PC-9 (cell line): ENCODE results near the gene ZSWIM5. TPM values are rescaled to one million over a fixed set of nuclear protein-coding genes. Genes with fewer than 3 reads are reported as not detected.

Experiments used
- BruUV-seq: library from RNA; stranded (reverse); fragments of 400-500 nt; replicated peaks from 2 replicates; lab custom pipeline; 2021; lab: Mats Ljungman, UMichigan
- CTCF ChIA-PET: fragments of 300-600 bp; sonication (Branson Sonifier 250); formaldehyde crosslinking; loops from one replicate; lab custom pipeline; 2022; ENCODE audit warnings: antibody characterized with exemption; lab: Charles Lee
- POLR2A ChIA-PET: fragments of 300-600 bp; sonication (Branson Sonifier 250); formaldehyde crosslinking; loops from one replicate; lab custom pipeline; 2022; ENCODE audit warnings: antibody characterized with exemption; ENCODE audit not compliant: unreplicated experiment; lab: Charles Lee
- DNase-seq, 2 experiments: peaks; one replicate each; pipeline versions ENCODE4 v3.0.0 to v3.0.0-alpha.2; 2015 to 2022; ENCODE audit warnings: mixed read lengths in 1 of 2
- H2AFZ ChIP-seq: fragments of 200-600 bp; sonication (generic); 2 replicates; pipeline ENCODE4 v1.8.1; 2017; ENCODE audit warnings: antibody characterized with exemption
- H3F3A ChIP-seq: fragments of 200-600 bp; sonication (generic); 2 replicates; pipeline ENCODE4 v1.8.1; 2017; ENCODE audit warnings: antibody characterized with exemption, mild to moderate bottlenecking, low read depth; ENCODE audit not compliant: insufficient read depth
- H3K27ac ChIP-seq: fragments of 200-600 bp; sonication (generic); 2 replicates; pipeline ENCODE4 v1.6.1; 2016; ENCODE audit warnings: mixed run types
- H3K27me3 ChIP-seq: fragments of 200-600 bp; sonication (generic); 2 replicates; pipeline ENCODE4 v1.6.1; 2016; ENCODE audit warnings: low read depth, mixed run types; ENCODE audit not compliant: insufficient read depth
- H3K36me3 ChIP-seq: fragments of 200-600 bp; sonication (generic); 2 replicates; pipeline ENCODE4 v1.6.1; 2016; ENCODE audit warnings: low read depth, mixed run types
- H3K4me1 ChIP-seq: fragments of 200-600 bp; sonication (generic); replicated peaks from 2 replicates; pipeline ENCODE4 v1.6.1; 2016; ENCODE audit warnings: mixed run types; ENCODE audit not compliant: insufficient read depth
- H3K4me2 ChIP-seq: fragments of 200-600 bp; sonication (generic); 2 replicates; pipeline ENCODE4 v1.6.1; 2017; ENCODE audit warnings: mixed run types
- H3K4me3 ChIP-seq: fragments of 200-600 bp; sonication (generic); 2 replicates; pipeline ENCODE4 v1.6.1; 2016; ENCODE audit warnings: mixed run types
- H3K79me2 ChIP-seq: fragments of 200-600 bp; sonication (generic); 2 replicates; pipeline ENCODE4 v1.6.1; 2017; ENCODE audit warnings: low read depth, mixed run types
- H3K9me2 ChIP-seq: fragments of 200-600 bp; sonication (generic); 2 replicates; pipeline ENCODE4 v1.8.1; 2017; ENCODE audit warnings: mild to moderate bottlenecking; ENCODE audit not compliant: insufficient read depth
- H3K9me3 ChIP-seq: fragments of 200-600 bp; sonication (generic); 2 replicates; pipeline ENCODE4 v1.8.1; 2016; ENCODE audit warnings: low read depth; ENCODE audit not compliant: insufficient read depth
- H4K20me1 ChIP-seq: fragments of 200-600 bp; sonication (generic); 2 replicates; pipeline ENCODE4 v1.8.1; 2017; ENCODE audit not compliant: insufficient read depth
- EZH2 ChIP-seq: fragments of 200-600 bp; sonication (generic); IDR thresholded peaks from 2 replicates; pipeline ENCODE4 v1.8.0; 2017; ENCODE audit warnings: antibody characterized with exemption, low read depth
- intact Hi-C: fragments of 100-400 bp; cut with micrococcal nuclease; formaldehyde crosslinking; loops from one replicate; pipeline ENCODE4 v1.10.0; 2022; ENCODE audit not compliant: unreplicated experiment
- total RNA-seq: library from RNA; stranded (reverse); gene quantifications from 2 replicates; pipeline ENCODE4 v1.2.3, GENCODE V29; 2021
- TF ChIP-seq, protein P1 (sequence below): fragments of 200-600 bp; sonication (generic); conservative IDR thresholded peaks from 2 replicates; pipeline ENCODE4 v1.6.1; 2017; ENCODE audit warnings: mixed run types, antibody characterized with exemption, mild to moderate bottlenecking, moderate library complexity

Gene ZSWIM5
- total RNA-seq, 1 experiment from 2014 or later = 0.50 TPM

DNA sequence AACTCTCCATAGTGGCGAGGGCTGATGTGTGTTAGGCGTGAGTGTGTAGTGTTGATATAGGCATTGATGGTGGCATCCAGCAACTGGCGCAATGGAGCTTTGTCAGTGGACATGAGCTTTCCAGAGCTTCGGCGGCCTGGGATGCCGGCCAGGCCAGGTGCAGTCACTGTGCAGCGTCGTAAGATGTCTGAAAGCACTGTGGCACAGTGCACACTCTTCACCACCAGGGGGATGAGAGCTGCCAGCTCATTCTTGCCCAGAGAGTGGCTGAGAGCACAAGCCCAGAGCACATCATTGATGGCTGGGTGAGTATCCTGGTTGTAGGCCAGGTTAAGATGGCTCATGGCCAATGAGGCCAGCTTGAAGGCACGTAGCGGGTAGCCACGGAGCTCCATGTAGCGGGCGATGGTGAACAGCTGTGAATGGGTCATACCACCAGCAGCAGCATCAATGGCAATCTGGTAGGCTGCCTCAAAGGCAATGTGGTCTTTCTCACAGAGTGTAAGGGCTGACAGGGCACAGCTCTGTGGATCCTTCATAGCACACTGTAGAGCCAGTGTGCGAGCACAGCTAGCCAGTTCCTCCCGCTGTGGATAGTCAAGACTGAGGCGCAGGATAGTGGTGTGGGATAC is 187.7 kb downstream of the ZSWIM5 start:
- no TSS peak for BruUV-seq
- Histone ChIP-seq H3K4me2 (no peak overlapping the region), H3F3A (0 out of 2 replicates have a peak, but pooled peaks cover 6% of the 10 kb centered on the region), H3K36me3 (no peaks in the 10 kb centered on the region), H2AFZ (no peak overlapping the region), H3K79me2 (no peaks in the 10 kb centered on the region), H3K9me2 (no peaks in the 10 kb centered on the region), H3K4me3 (no peak overlapping the region), H3K9me3 (0 out of 2 replicates have a peak, but pooled peaks cover under 1% of the 10 kb centered on the region), H4K20me1 (no peaks in the 10 kb centered on the region), H3K27me3 (no peaks in the 10 kb centered on the region), H3K4me1 (no peaks in the 10 kb centered on the region), H3K27ac (no peak overlapping the region)
- ChIA-PET POLR2A (interaction anchor here (0.5 to 0.6 kb wide), 4 partner anchors 205 to 1198 kb away, joined by 4 to 18 read pairs (median 6); no protein-coding TSS in a partner anchor), CTCF (interaction anchor here (0.6 to 1.4 kb wide), 8 partner anchors 97 to 1226 kb away, joined by 3 to 18 read pairs (median 6); partner anchors contain the start of genes MUTYH and TOE1)
- TF ChIP-seq, protein P1, sequence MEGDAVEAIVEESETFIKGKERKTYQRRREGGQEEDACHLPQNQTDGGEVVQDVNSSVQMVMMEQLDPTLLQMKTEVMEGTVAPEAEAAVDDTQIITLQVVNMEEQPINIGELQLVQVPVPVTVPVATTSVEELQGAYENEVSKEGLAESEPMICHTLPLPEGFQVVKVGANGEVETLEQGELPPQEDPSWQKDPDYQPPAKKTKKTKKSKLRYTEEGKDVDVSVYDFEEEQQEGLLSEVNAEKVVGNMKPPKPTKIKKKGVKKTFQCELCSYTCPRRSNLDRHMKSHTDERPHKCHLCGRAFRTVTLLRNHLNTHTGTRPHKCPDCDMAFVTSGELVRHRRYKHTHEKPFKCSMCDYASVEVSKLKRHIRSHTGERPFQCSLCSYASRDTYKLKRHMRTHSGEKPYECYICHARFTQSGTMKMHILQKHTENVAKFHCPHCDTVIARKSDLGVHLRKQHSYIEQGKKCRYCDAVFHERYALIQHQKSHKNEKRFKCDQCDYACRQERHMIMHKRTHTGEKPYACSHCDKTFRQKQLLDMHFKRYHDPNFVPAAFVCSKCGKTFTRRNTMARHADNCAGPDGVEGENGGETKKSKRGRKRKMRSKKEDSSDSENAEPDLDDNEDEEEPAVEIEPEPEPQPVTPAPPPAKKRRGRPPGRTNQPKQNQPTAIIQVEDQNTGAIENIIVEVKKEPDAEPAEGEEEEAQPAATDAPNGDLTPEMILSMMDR = peak; percentile 78
- no peak for TF ChIP-seq EZH2
- intact Hi-C loops = loop anchor here (1.0 to 10.0 kb wide), 7 partner anchors 212 to 1326 kb away; partner anchors contain the start of gene NSUN4
- DNase-seq = peak; percentile 46 to 67

DNA sequence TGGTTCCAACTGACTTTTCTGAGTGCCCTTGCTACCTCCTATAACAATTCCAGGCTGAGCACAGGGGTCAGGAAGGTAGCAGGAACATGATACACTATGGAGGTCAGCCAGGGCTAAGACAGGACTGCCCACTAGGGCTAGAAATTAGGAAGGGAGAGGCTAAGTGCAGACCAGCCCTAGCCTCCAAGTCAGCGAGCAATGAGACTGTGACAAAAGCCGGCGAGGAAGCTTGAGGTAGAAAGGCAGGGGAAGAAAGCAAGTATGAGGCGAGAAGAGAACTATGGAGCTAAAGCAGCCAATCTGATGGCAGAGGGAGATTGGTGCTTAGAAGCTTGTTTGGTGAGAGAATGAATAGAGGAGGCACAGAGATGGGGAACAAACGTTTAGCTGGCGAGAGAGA is 189.6 kb downstream of the ZSWIM5 start:
- Histone ChIP-seq H3F3A (peaks cover 16% of the 10 kb centered on the region; the same call in 1 of the 2 replicates), H2AFZ (no peak overlapping the region), H3K27ac (no peak overlapping the region), H3K79me2 (peaks cover 7% of the 10 kb centered on the region; the same call in 1 of the 2 replicates), H3K9me2 (no peaks in the 10 kb centered on the region), H3K36me3 (no peaks in the 10 kb centered on the region), H3K9me3 (no peaks in the 10 kb centered on the region), H3K4me1 (peaks cover 8% of the 10 kb centered on the region), H3K4me3 (no peak overlapping the region), H3K27me3 (no peaks in the 10 kb centered on the region), H4K20me1 (no peaks in the 10 kb centered on the region), H3K4me2 (no peak overlapping the region)
- POLR2A ChIA-PET = no interaction called here
- no TSS peak for BruUV-seq
- CTCF ChIA-PET = interaction anchor here (0.6 to 1.4 kb wide), 4 partner anchors 30 to 309 kb away, joined by 4 to 9 read pairs (median 5); no protein-coding TSS in a partner anchor
- no peak for TF ChIP-seq EZH2
- TF ChIP-seq, protein P1 = no peak
- intact Hi-C loops = loop anchor here (5.0 to 10.0 kb wide), 4 partner anchors 341 to 1328 kb away; partner anchors contain the start of gene NSUN4
- no peak for DNase-seq

DNA sequence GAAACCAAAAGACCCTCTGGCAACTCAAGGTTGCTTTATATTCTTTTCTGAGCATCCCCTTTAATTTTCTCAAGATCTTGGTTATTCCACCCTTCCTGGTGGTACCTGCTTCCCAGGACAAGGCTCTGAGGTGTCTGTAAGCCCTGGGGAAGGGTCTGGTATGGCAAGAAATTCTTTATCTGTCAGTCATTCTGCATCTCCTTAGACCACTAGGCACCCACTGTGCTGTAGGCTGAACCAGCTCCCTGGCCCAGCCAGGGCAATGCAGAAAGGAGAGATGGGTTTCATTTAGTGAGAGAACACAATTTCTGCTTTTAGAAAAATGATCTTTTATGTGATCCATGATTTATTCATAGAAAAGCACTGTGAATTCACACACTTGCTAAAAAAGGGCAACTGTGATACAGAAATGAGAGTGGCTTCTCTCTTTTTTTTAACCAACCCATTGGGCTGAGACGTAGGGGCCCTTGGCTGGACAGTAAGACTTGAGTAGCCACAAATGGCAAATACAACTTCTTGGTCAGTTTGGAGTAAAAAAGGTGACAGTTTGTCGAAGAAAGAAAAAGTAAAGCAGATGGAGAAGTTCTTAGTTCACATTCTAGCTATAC is 190.2 kb downstream of the ZSWIM5 start:
- DNase-seq = no peak
- no peak overlapping the region for H3K4me2 ChIP-seq
- no peak overlapping the region for H3K27ac ChIP-seq
- H2AFZ ChIP-seq = no peak overlapping the region
- intact Hi-C loops = loop anchor here (5.0 to 10.0 kb wide), 4 partner anchors 341 to 1329 kb away; partner anchors contain the start of gene NSUN4
- BruUV-seq = no TSS peak
- peaks cover 13% of the 10 kb centered on the region for H3K4me1 ChIP-seq
- TF ChIP-seq, protein P1 = no peak
- no peak for TF ChIP-seq EZH2
- H3K9me3 ChIP-seq = no peaks in the 10 kb centered on the region
- peaks cover 7% of the 10 kb centered on the region; the same call in 1 of the 2 replicates for H3K79me2 ChIP-seq
- ChIA-PET POLR2A (no interaction called here), CTCF (interaction anchor here (0.5 to 4.5 kb wide), 4 partner anchors 29 to 310 kb away, joined by 3 to 53 read pairs (median 5); no protein-coding TSS in a partner anchor)
- H3K27me3 ChIP-seq = no peaks in the 10 kb centered on the region
- no peaks in the 10 kb centered on the region for H4K20me1 ChIP-seq
- no peak overlapping the region for H3K4me3 ChIP-seq
- peaks cover 16% of the 10 kb centered on the region; the same call in 1 of the 2 replicates for H3F3A ChIP-seq
- H3K9me2 ChIP-seq = no peaks in the 10 kb centered on the region
- no peaks in the 10 kb centered on the region for H3K36me3 ChIP-seq
